Neuronal stem cell (in vitro differentiated cells): ENCODE measurements around the gene C8G.

Source experiments
- DNase-seq: peaks from one replicate; pipeline ENCODE4 v3.0.0-alpha.2; 2013; ENCODE audit warnings: low spot score
- H2AFZ ChIP-seq: one replicate; pipeline ENCODE4 v1.6.1; 2013; ENCODE audit warnings: mild to moderate bottlenecking, low read length, inconsistent platforms
- H2AK5ac ChIP-seq: 2 replicates; pipeline ENCODE4 v1.6.1; 2013; ENCODE audit warnings: low read depth, mild to moderate bottlenecking, inconsistent platforms, low read length, moderate library complexity, mixed read lengths
- H2BK120ac ChIP-seq: 2 replicates; pipeline ENCODE4 v1.6.1; 2013; ENCODE audit warnings: low read depth, mild to moderate bottlenecking, inconsistent platforms, low read length, moderate library complexity, mixed read lengths
- H2BK12ac ChIP-seq: one replicate; pipeline ENCODE4 v1.6.1; 2013; ENCODE audit warnings: low read length, inconsistent platforms
- H2BK15ac ChIP-seq: 2 replicates; pipeline ENCODE4 v1.6.1; 2013; ENCODE audit warnings: mild to moderate bottlenecking, low read length, inconsistent platforms, mixed read lengths
- H2BK5ac ChIP-seq: one replicate; pipeline ENCODE4 v1.6.1; 2013; ENCODE audit warnings: inconsistent platforms, mild to moderate bottlenecking, low read length, moderate library complexity
- H3K14ac ChIP-seq: one replicate; pipeline ENCODE4 v1.6.1; 2013; ENCODE audit warnings: low read length, inconsistent platforms
- H3K18ac ChIP-seq: 2 replicates; pipeline ENCODE4 v1.6.1; 2013; ENCODE audit warnings: low read length, inconsistent platforms
- H3K23ac ChIP-seq: 2 replicates; pipeline ENCODE4 v1.6.1; 2013; ENCODE audit warnings: low read depth, mild to moderate bottlenecking, mixed read lengths, low read length, inconsistent platforms; ENCODE audit not compliant: poor library complexity
- H3K27ac ChIP-seq: replicated peaks from 3 replicates; pipeline ENCODE4 v1.5.1; 2013; ENCODE audit warnings: low read length, inconsistent platforms
- H3K27me3 ChIP-seq, 3 experiments: 2 replicates each; pipeline ENCODE4 v1.6.1; 2013; ENCODE audit warnings: low read length in 3 of 3, mild to moderate bottlenecking in 2 of 3, inconsistent platforms in 1 of 3, low read depth in 1 of 3, mixed read lengths in 1 of 3, moderate library complexity in 1 of 3; ENCODE audit not compliant: control insufficient read depth in 3 of 3, insufficient read depth in 3 of 3
- H3K36me3 ChIP-seq, 2 donors: replicated peaks in 1 of 2; 2 replicates each; pipeline ENCODE4 v1.6.1; 2013; ENCODE audit warnings: low read length in 2 of 2; ENCODE audit not compliant: control insufficient read depth in 2 of 2, insufficient read depth in 2 of 2
- H3K4ac ChIP-seq: 2 replicates; pipeline ENCODE4 v1.6.1; 2013; ENCODE audit warnings: inconsistent platforms, mild to moderate bottlenecking, low read length, moderate library complexity
- H3K4me1 ChIP-seq, 2 donors: 1 replicate in 1 of 2; 2 replicates in 1 of 2; pipeline ENCODE4 v1.6.1; 2013; ENCODE audit warnings: low read length in 2 of 2, low read depth in 1 of 2; ENCODE audit not compliant: control insufficient read depth in 2 of 2, insufficient read depth in 1 of 2
- H3K4me2 ChIP-seq: one replicate; pipeline ENCODE4 v1.6.1; 2013; ENCODE audit warnings: mild to moderate bottlenecking, low read length, inconsistent platforms; ENCODE audit not compliant: insufficient read depth, poor library complexity, severe bottlenecking
- H3K4me3 ChIP-seq, 2 donors: 2 replicates each; pipeline ENCODE4 v1.5.1; 2013; ENCODE audit warnings: low read length in 2 of 2, mild to moderate bottlenecking in 2 of 2, inconsistent platforms in 1 of 2, moderate library complexity in 1 of 2
- H3K79me1 ChIP-seq: one replicate; pipeline ENCODE4 v1.6.1; 2013; ENCODE audit warnings: low read depth, mild to moderate bottlenecking, inconsistent platforms, low read length, moderate library complexity
- H3K9ac ChIP-seq: one replicate; pipeline ENCODE4 v1.6.1; 2013; ENCODE audit warnings: mild to moderate bottlenecking, low read depth, low read length, inconsistent platforms; ENCODE audit not compliant: poor library complexity
- H3K9me3 ChIP-seq, 2 donors: replicated peaks in 1 of 2; 2 replicates each; pipeline versions ENCODE3 to v1.6.1; 2013; ENCODE audit warnings: low read length in 2 of 2, mild to moderate bottlenecking in 2 of 2, inconsistent platforms in 1 of 2, low read depth in 1 of 2, mixed read lengths in 1 of 2, moderate library complexity in 1 of 2; ENCODE audit not compliant: control insufficient read depth in 2 of 2, insufficient read depth in 1 of 2
- H4K8ac ChIP-seq: one replicate; pipeline ENCODE4 v1.6.1; 2013; ENCODE audit warnings: low read depth, mild to moderate bottlenecking, inconsistent platforms, low read length, moderate library complexity
- H4K91ac ChIP-seq: one replicate; pipeline ENCODE4 v1.6.1; 2013; ENCODE audit warnings: low read length, low read depth, mild to moderate bottlenecking, inconsistent platforms; ENCODE audit not compliant: poor library complexity
- WGBS, 2 donors: extraction: QIAGEN DNeasy Blood & Tissue Kit; methylation state at CpG; one replicate each; pipeline ENCODE4 v1.1.7; 2013; ENCODE audit warnings: missing lambda C conversion rate in 2 of 2, mixed read lengths in 1 of 2; ENCODE audit not compliant: insufficient read length in 2 of 2, insufficient replicate concordance in 1 of 2; ENCODE audit errors: extremely low coverage in 2 of 2; 5-methylcytosine and 5-hydroxymethylcytosine counted together

Gene C8G

GRCh38 chr9:136947955-136948510, 3.0 kb downstream of the C8G start:
- WGBS, 2 donors: no CpG with 5 or more reads among the region's 15 CpGs
- no peak overlapping the region for H4K8ac ChIP-seq
- H2BK12ac ChIP-seq: peak overlapping the region; percentile 30
- H2BK120ac ChIP-seq: no peak overlapping the region
- peaks cover 2 to 4% of the 10 kb centered on the region in 2 donors for H3K36me3 ChIP-seq
- peak overlapping the region; percentile 73 for H3K23ac ChIP-seq
- no peaks in the 10 kb centered on the region for H3K9me3 ChIP-seq
- H2AK5ac ChIP-seq: peak overlapping the region; percentile 71
- H3K4me1 ChIP-seq: peaks cover 19 to 24% of the 10 kb centered on the region in 2 donors
- no peak overlapping the region for H2AFZ ChIP-seq
- no peaks in the 10 kb centered on the region for H3K27me3 ChIP-seq
- no peak overlapping the region for H3K27ac ChIP-seq
- H3K4ac ChIP-seq: no peak overlapping the region
- no peak overlapping the region for H3K4me2 ChIP-seq
- H4K91ac ChIP-seq: no peak overlapping the region
- H3K4me3 ChIP-seq: no peak overlapping the region
- H2BK15ac ChIP-seq: no peak overlapping the region
- peaks cover 9% of the 10 kb centered on the region for H3K79me1 ChIP-seq
- no peak for DNase-seq
- no peak overlapping the region for H3K14ac ChIP-seq
- no peak overlapping the region for H2BK5ac ChIP-seq
- peak overlapping the region; percentile 87 for H3K18ac ChIP-seq
- H3K9ac ChIP-seq: peak overlapping the region; percentile 37

DNA sequence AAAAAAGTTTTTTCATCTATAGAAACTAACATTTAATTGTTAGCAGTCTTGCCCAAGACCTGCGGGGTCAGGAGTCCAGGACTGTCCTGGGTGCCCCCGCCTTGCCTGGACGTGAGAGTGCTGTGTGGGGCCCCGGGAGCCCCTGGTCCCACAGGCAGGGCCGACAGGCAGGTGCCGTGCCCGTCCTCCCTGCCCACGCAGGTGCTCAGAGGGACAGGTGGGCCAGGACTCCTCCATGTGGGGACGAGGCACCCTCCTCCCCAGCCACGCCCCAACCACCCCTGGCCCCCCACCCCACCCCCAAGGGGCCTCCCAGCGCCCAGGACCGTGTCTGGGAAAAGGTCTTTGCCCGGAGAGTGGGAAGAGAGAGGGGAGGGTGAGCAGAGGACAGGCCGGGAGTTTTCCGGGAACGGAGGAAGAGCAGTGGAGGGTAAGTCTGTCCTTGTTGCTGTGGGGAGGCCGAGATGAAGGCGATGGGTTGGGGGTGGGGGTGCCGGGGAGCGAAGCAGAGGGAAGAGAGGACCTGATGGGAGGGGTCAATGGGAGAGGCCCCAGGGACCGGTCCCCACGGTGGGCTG, 4.3 kb downstream of the C8G start:
- H2AK5ac ChIP-seq: peak overlapping the region; percentile 93

DNA sequence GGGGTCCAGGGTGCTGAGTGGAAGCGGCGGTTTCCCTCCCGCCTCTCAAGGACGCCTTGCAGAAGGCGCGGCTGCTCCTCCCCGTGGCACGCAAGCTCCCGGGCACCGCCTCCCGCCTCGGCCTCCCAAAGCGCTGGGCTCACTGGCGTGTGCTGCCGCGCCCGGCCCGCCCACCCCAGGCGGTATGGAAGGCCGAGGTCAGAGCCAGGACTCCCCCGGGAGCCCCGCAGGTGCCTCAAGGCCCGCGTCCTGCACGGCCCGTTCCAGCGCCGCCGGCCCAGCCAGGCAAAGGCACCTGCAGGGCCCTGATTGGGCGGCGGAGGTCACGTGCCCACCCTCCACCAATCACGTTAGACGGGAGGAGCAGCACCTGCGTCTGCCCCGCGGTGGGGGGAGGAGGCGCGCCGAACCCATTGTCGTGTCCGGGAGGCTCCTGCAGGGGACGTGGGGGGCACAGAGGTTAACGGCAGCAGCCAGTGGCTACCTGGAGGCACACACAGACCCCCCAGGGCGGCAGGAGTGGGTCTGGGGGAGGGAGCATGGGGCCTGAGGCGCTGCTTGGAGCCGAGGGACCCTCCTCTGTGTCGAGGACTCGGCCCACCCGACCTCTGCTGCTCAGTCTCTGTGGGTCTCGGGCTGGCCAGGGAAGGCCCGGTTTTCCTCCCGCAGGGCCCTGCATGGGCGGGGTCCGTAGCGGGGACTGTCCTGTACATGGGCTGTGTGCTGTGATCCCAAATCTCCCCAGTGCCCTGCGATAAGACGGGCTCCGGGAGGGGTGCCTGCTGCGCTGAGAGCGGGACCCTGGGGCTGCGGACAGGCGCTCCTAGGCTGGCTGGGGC, 5.0 kb downstream of the C8G start:
- H4K91ac ChIP-seq: peak overlapping the region; percentile 5
- H3K9me3 ChIP-seq: no peaks in the 10 kb centered on the region
- H3K27me3 ChIP-seq: peaks cover 0 to 13% (median 0%) of the 10 kb centered on the region in 3 experiments
- no CpG with 5 or more reads among the region's 63 CpGs for WGBS, 2 donors
- H2BK12ac ChIP-seq: peak overlapping the region; percentile 41
- H2AFZ ChIP-seq: peak overlapping the region; percentile 88
- H3K79me1 ChIP-seq: no peaks in the 10 kb centered on the region
- no peaks in the 10 kb centered on the region for H3K36me3 ChIP-seq
- peak overlapping the region; percentile 99 for H2AK5ac ChIP-seq
- peak overlapping the region; percentile 99 for H4K8ac ChIP-seq
- H2BK5ac ChIP-seq: peak overlapping the region; percentile 91
- peak overlapping the region; percentile 71 for H3K14ac ChIP-seq
- H3K4me1 ChIP-seq: peaks cover 11 to 16% of the 10 kb centered on the region in 2 donors
- DNase-seq: peak; percentile 91
- peak overlapping the region; percentile 91 for H3K9ac ChIP-seq
- peak overlapping the region; percentile 84 for H3K4ac ChIP-seq
- peak overlapping the region; percentile 24 for H3K27ac ChIP-seq
- H3K4me3 ChIP-seq: peak overlapping the region; percentile 58 to 87
- peak overlapping the region; percentile 66 for H3K23ac ChIP-seq
- H3K4me2 ChIP-seq: peak overlapping the region; percentile 84
- peak overlapping the region; percentile 90 for H2BK15ac ChIP-seq
- peak overlapping the region; percentile 98 for H3K18ac ChIP-seq
- H2BK120ac ChIP-seq: peak overlapping the region; percentile 91

More for the DNA sequence above, 4.3 kb downstream of the C8G start:
- H3K9ac ChIP-seq: peak overlapping the region; percentile 91
- peak overlapping the region; percentile 71 for H3K14ac ChIP-seq
- H4K8ac ChIP-seq: peak overlapping the region; percentile 17
- no peaks in the 10 kb centered on the region for H3K36me3 ChIP-seq
- no peak for DNase-seq
- H3K4me2 ChIP-seq: peak overlapping the region; percentile 77
- no peaks in the 10 kb centered on the region for H3K79me1 ChIP-seq
- no peak overlapping the region for H4K91ac ChIP-seq
- H3K23ac ChIP-seq: peak overlapping the region; percentile 66
- no CpG with 5 or more reads among the region's 22 CpGs for WGBS, 2 donors
- no peak overlapping the region for H3K4ac ChIP-seq
- peak overlapping the region; percentile 88 for H2AFZ ChIP-seq
- H3K27ac ChIP-seq: no peak overlapping the region
- peak overlapping the region; percentile 85 for H2BK15ac ChIP-seq
- H3K4me3 ChIP-seq: peak overlapping the region; percentile 58 to 87
- peak overlapping the region; percentile 91 for H2BK120ac ChIP-seq
- peak overlapping the region; percentile 41 for H2BK12ac ChIP-seq
- H3K27me3 ChIP-seq: peaks cover 0 to 8% (median 0%) of the 10 kb centered on the region in 3 experiments
- peaks cover 13 to 16% of the 10 kb centered on the region in 2 donors for H3K4me1 ChIP-seq
- H2BK5ac ChIP-seq: peak overlapping the region; percentile 75
- H3K18ac ChIP-seq: peak overlapping the region; percentile 98
- H3K9me3 ChIP-seq: no peaks in the 10 kb centered on the region
